ENCODE measurements around the gene HRAS.

HRAS gene

GRCh38 chr11:491358-491757 is 44.0 kb downstream of the HRAS start:
- DNase-seq: no peak

GRCh38 chr11:490930-491260 is 44.5 kb downstream of the HRAS start:
- no peak for DNase-seq

- DNase-seq: no peak
Observed at GRCh38 chr11:490186-490929, 45.0 kb downstream of the HRAS start.

- DNase-seq: no peak
Observed at GRCh38 chr11:489610-490185, 45.7 kb downstream of the HRAS start.

GRCh38 chr11:488992-489391 is 46.4 kb downstream of the HRAS start:
- DNase-seq: no peak

GRCh38 chr11:488579-488978 is 46.8 kb downstream of the HRAS start:
- DNase-seq: no peak

- DNase-seq: no peak
Observed at GRCh38 chr11:488062-488461, 47.3 kb downstream of the HRAS start.

GRCh38 chr11:487571-488021 is 47.8 kb downstream of the HRAS start:
- no peak for DNase-seq

- DNase-seq: no peak
Observed at GRCh38 chr11:486189-486588, 49.2 kb downstream of the HRAS start.

DNA sequence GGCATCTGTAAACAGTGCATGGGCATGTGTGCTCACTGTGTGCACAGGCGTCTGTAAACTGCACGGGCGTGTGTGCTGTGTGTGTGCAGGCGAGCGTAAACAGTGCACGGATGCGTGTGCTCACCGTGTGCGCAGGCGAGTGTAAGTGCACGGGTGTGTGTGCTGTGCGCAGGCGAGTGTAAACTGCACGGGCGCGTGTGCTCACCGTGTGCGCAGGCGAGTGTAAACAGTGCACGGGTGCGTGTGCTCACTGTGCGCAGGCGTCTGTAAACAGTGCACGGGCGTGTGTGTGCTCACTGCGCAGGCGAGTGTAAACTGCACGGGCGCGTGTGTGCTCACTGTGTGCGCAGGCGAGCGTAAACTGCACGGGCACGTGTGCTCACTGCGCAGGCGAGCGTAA is 50.8 kb downstream of the HRAS start:
- DNase-seq: no peak

Measured in CD4-positive, alpha-beta T cell treated with Interleukin-1 beta for 1 hour (primary cell).